Measurements from ENCODE around the gene SLC51B.

Gene SLC51B

GRCh38 chr15:65101891-65102708, 56.9 kb downstream of the SLC51B start:
- DNase-seq: no peak

GRCh38 chr15:65102912-65103311, 57.7 kb downstream of the SLC51B start:
- DNase-seq: no peak
